ENCODE data around the gene KLHL22. TPM values are rescaled to one million over a fixed set of nuclear protein-coding genes. Genes with fewer than 3 reads are reported as not detected.

Gene KLHL22
- total RNA-seq, 1 experiment from 2014 or later = 36.2 TPM

DNA sequence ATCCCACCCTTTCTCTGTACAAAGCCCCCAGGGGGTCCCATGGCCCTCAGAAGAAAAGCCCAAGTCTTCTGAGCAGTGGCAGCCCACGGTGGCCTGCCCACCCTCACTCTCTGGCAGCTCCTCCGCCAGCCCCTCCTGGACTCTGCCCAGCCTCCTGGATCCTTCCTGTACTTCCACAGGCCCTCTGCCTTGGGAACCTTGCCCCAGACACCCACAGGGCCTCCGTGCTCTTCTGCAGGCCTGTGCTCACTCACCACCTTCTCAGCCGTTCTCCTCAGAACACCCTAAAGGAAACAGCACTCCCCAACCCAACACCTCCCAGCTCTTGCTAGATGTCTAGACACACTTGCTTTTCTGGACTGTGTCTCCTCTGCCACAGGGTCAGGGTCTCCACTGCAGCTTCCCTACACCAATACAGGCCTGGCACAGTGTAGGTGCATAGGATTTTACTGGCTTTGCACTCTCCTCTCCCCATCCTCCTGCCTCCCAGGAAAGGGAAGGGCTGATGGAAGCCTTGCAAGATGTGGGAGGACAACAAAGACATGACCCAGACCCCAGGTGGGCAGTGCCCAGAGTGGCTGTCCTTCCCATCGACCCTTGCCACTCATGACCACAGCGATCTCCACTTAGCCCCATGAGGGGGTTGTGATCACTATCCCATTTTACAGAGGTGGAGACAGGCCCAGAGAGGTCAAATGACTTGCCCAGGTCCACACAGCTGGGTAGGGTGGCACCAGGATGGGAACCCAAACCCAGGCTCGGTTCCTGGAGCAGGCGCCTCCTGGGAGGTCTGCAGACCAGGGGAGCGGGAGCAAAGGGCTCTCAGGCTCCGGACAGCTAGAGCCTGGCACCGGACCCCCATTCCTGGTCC lies 59.9 kb downstream of the KLHL22 start:
- no peaks in the 10 kb centered on the region for H3K9me3 ChIP-seq (ENCODE audit: low read depth, low read length, poor library complexity, severe bottlenecking)
- intact Hi-C loops (cut with micrococcal nuclease; ENCODE audit: unreplicated experiment) = no loop called here
- no peak overlapping the region for H3K27ac ChIP-seq (ENCODE audit: low read depth, low read length, poor library complexity, severe bottlenecking)
- POLR2A ChIA-PET (ENCODE audit: low non-redundant PET) = no interaction called here
- H3K4me3 ChIP-seq (ENCODE audit: low read depth, low read length, poor library complexity, severe bottlenecking) = peak overlapping the region; percentile 49
- DNase-seq (ENCODE audit: low spot score) = no peak
- peaks cover 10% of the 10 kb centered on the region for H3K27me3 ChIP-seq (replicated peaks; ENCODE audit: insufficient read depth, low read depth, low read length, poor library complexity)
- no peak for TF ChIP-seq EZH2 (IDR thresholded peaks at IDR 0.05; ENCODE audit: borderline replicate concordance, low read depth, low read length, poor library complexity, severe bottlenecking)
- TF ChIP-seq, protein P1, sequence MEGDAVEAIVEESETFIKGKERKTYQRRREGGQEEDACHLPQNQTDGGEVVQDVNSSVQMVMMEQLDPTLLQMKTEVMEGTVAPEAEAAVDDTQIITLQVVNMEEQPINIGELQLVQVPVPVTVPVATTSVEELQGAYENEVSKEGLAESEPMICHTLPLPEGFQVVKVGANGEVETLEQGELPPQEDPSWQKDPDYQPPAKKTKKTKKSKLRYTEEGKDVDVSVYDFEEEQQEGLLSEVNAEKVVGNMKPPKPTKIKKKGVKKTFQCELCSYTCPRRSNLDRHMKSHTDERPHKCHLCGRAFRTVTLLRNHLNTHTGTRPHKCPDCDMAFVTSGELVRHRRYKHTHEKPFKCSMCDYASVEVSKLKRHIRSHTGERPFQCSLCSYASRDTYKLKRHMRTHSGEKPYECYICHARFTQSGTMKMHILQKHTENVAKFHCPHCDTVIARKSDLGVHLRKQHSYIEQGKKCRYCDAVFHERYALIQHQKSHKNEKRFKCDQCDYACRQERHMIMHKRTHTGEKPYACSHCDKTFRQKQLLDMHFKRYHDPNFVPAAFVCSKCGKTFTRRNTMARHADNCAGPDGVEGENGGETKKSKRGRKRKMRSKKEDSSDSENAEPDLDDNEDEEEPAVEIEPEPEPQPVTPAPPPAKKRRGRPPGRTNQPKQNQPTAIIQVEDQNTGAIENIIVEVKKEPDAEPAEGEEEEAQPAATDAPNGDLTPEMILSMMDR (conservative IDR thresholded peaks at IDR 0.05; ENCODE audit: low read depth, low read length) = no peak
- H3K4me1 ChIP-seq (ENCODE audit: insufficient read depth, low read length, poor library complexity, severe bottlenecking) = peaks cover 9% of the 10 kb centered on the region
- H3K36me3 ChIP-seq (ENCODE audit: insufficient read depth, low read length, poor library complexity, severe bottlenecking) = no peaks in the 10 kb centered on the region
- BruUV-seq (replicated peaks) = no TSS peak
- CTCF ChIA-PET = no interaction called here

DNA sequence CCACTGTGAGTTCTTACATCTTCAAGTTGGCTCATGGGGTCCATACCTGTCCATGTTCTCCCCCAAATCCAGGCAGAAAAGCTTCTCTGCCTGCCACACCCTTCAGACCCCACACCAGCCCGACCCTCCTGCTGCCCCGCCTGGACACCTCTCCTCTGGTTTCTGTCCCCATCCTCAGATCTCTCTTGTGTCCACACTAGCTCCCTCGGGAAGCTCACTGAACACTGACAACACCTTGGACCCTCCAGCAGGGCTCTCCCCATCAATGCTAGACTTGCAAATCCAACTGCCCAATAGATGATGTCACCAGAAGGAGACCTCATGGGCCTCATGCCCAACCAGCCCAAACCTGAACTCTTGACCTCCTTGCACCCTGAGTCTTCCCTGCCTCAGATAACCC lies 60.8 kb downstream of the KLHL22 start:
- Histone ChIP-seq H3K9me3 (ENCODE audit: low read depth, low read length, poor library complexity, severe bottlenecking) (no peaks in the 10 kb centered on the region), H3K4me1 (ENCODE audit: insufficient read depth, low read length, poor library complexity, severe bottlenecking) (peaks cover 9% of the 10 kb centered on the region), H3K4me3 (ENCODE audit: low read depth, low read length, poor library complexity, severe bottlenecking) (no peak overlapping the region), H3K27me3 (replicated peaks; ENCODE audit: insufficient read depth, low read depth, low read length, poor library complexity) (peaks cover 10% of the 10 kb centered on the region), H3K36me3 (ENCODE audit: insufficient read depth, low read length, poor library complexity, severe bottlenecking) (no peaks in the 10 kb centered on the region), H3K27ac (ENCODE audit: low read depth, low read length, poor library complexity, severe bottlenecking) (no peak overlapping the region)
- ChIA-PET CTCF (no interaction called here), POLR2A (ENCODE audit: low non-redundant PET) (no interaction called here)
- BruUV-seq (replicated peaks) = no TSS peak
- TF ChIP-seq, protein P1 (conservative IDR thresholded peaks at IDR 0.05; ENCODE audit: low read depth, low read length) = no peak
- TF ChIP-seq EZH2 (IDR thresholded peaks at IDR 0.05; ENCODE audit: borderline replicate concordance, low read depth, low read length, poor library complexity, severe bottlenecking) = no peak
- intact Hi-C loops (cut with micrococcal nuclease; ENCODE audit: unreplicated experiment) = loop anchor here (5.0 kb wide), 1 partner anchor 63 kb away; the partner anchor contains the start of gene KLHL22
- DNase-seq (ENCODE audit: low spot score) = no peak

DNA sequence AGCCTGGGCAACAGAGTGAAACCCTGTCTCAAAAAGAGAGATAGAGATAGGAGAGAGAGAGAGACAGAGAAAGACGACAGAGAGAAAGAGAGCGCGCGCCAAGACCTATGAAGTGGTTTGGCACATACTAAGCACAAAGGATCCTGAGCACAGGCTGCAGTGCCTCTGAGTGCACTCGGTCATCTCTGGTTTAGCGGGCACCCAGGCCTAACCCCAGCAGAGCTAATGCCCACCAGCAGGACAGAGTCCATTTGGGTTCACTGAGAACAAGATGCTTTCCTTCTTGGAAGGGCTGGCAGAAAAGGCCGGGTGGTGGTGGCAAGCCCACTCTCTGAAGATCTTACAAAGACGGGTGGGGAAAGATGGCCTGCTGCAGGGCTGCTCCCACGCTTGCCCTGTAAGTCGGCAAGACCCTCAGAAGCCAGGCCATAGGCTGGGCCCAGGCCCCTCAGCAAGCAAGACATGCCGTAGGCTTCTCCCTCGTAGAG lies 61.3 kb downstream of the KLHL22 start:
- ChIA-PET POLR2A (ENCODE audit: low non-redundant PET) (no interaction called here), CTCF (interaction anchor here (0.6 kb wide), 1 partner anchor 28 kb away, joined by 6 read pairs; no protein-coding TSS in a partner anchor)
- TF ChIP-seq, protein P1 (conservative IDR thresholded peaks at IDR 0.05; ENCODE audit: low read depth, low read length) = no peak
- TF ChIP-seq EZH2 (IDR thresholded peaks at IDR 0.05; ENCODE audit: borderline replicate concordance, low read depth, low read length, poor library complexity, severe bottlenecking) = no peak
- BruUV-seq (replicated peaks) = no TSS peak
- no peaks in the 10 kb centered on the region for H3K36me3 ChIP-seq (ENCODE audit: insufficient read depth, low read length, poor library complexity, severe bottlenecking)
- intact Hi-C loops (cut with micrococcal nuclease; ENCODE audit: unreplicated experiment) = loop anchor here (5.0 kb wide), 1 partner anchor 63 kb away; the partner anchor contains the start of gene KLHL22
- H3K27me3 ChIP-seq (replicated peaks; ENCODE audit: insufficient read depth, low read depth, low read length, poor library complexity) = peaks cover 10% of the 10 kb centered on the region
- peaks cover 9% of the 10 kb centered on the region for H3K4me1 ChIP-seq (ENCODE audit: insufficient read depth, low read length, poor library complexity, severe bottlenecking)
- no peak overlapping the region for H3K27ac ChIP-seq (ENCODE audit: low read depth, low read length, poor library complexity, severe bottlenecking)
- H3K4me3 ChIP-seq (ENCODE audit: low read depth, low read length, poor library complexity, severe bottlenecking) = no peak overlapping the region
- no peak for DNase-seq (ENCODE audit: low spot score)
- no peaks in the 10 kb centered on the region for H3K9me3 ChIP-seq (ENCODE audit: low read depth, low read length, poor library complexity, severe bottlenecking)
